HG03159 (cell line): ENCODE measurements around the gene CCDC30.
"Not testable (repeated sequence)": the region's sequence is repeated elsewhere in the genome, so short reads cannot be mapped to it uniquely, and the experiment has no call there.

Source experiments
- ATAC-seq: cut with Tn5 transposase; IDR thresholded peaks from one replicate; pipeline ENCODE4 v1.9.1; 2021; ENCODE audit warnings: mild to moderate bottlenecking, moderate library complexity; ENCODE audit not compliant: unreplicated experiment

CCDC30 gene

DNA sequence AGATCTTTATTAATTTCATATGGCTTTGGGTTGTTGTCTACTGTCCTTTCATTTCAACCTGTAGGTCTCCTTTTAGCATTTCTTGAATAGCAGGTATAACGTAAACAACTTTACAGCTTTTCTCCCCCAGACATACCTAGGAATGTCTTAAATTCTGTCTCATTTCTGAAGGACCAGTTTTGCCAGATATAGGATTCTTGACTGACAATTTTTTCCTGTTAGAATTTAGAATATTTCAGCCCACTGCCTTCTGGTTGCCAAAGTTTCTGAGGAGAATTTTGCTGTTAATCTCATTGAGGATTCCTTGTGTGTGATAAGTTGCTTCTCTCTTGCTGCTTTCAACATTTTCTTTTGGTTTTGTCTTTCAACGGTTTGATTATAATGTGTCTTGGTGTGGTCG, 60.1 kb downstream of the CCDC30 start:
- no peak for ATAC-seq

DNA sequence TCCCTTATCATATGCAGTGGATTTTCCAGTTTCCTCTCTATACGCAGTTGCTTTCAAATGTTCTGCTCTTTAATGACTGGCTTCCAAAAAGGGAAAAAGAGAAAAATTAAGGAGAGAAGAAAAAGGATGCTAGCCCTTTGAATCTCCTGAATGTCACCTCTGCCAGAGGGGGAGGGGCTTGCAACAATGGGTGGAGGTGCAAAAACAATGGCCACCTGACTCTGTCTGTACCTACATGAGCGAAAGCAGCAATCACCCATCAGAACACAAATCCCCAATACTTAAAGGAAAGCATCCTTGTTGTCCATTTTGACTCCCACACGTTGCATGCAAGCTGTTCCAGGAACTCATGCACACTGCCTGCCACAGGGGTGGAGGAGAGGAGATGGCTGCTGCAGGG, 61.2 kb downstream of the CCDC30 start:
- no peak for ATAC-seq

DNA sequence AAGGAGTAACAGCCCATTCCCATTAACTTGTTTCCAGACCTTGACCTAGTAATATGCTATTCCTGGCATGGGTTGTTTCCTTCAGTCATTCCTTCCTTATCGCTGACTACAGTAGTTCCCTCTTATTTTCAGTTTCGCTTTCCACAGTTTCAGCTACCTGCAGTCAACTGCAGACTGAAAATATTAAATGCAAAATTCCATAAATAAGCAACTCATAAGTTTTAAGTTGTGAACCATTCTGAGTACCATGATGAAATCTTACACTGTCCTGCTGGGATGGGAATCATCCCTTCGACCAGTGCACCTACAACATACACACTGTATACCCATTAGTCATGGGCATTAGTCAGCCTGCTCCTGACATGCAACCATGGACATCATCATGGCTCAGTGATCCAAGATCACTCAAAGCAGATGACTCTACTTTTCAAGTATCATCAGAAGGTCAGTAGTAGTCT, 66.7 kb downstream of the CCDC30 start:
- ATAC-seq, result no peak

DNA sequence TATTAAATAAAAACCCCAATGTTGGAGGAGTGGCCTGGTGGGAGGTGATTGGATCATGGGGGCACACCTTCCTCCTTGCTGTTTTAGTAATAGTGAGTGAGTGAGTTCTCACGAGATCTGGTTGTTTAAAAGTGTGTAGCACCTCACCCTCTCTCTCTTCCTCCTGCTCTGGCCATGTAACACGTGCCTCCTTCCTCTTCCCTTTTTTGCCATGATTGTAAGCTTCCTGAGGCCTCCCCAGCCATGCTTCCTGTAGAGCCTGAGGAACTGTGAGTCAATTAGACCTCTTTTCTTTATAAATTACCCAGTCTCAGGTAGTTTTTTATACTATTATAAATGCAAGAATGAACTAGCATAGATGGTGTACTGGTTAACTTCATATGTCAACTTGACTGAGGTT, 68.0 kb downstream of the CCDC30 start:
- ATAC-seq, result no peak

DNA sequence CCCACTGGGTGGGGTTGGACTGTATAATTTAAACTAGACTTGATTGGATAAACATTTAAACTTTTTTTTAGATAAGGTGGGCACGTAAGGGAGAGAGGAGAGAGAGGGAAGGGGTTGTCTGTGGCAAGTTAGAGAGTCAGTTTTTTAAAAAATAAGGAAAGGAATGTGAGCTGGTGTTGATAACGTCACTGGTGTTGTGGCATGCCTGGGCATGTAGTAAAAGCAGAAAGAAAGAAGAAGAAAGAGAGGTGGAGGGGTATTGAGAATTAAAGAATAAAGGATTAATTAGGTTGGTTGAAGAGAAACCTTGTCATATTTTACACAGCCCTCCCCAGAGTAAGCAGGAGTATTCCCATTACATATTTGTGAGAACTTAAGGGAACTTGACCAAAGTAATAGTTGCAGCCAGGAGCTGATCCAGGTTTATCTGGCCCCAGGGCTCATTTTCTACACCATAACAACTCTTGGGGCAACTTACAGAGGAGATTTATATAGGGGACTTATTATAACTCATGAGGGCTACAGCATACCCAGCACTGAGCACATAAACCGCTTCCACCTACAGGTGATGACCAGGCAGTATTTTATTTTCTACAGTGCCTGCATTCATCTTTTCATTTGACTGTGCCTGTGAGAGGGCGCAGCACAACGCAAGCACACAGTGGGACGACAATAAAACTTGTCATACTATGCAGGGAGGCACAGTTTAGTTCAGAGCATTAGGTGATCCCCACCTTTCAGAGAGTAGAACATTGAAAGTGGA, 70.2 kb downstream of the CCDC30 start:
- no peak for ATAC-seq

DNA sequence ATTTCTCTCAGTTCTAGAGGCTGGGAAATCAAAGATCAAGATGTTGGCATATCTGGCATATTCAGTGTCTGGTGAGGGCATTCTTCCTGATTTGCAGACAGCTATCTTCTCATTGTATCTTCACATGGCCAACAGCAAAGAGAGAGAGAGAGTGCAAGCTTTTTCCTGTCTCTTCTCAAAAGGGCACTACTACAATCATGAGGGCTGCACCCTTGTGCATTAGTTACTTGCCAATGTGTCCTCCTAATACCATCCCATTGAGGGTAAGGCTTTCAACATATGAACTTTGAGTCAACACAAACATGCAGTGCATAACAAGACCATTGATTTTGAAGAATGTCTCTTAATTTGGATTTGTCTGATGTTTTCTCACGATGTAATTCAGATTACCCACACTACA, 78.0 kb downstream of the CCDC30 start:
- no peak for ATAC-seq

DNA sequence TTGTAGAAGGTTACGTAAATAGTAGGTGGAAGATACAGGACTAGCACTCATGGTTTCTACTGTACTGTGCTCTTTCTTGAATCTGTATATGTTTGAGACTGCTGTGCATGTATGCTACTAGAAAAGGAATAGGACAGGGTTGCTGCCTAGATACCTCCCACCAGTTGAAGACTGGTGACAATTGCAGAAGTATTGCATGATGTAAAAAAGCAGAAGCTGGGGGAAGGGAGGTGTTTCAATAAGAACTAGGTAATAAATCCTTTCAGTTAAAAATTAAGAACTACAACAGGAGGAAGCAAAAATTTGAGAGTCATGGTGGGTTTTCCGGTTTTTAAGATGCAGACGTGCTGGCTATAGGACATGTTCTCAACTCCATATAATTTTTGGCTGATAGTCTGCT, 88.1 kb downstream of the CCDC30 start:
- ATAC-seq, result no peak

DNA sequence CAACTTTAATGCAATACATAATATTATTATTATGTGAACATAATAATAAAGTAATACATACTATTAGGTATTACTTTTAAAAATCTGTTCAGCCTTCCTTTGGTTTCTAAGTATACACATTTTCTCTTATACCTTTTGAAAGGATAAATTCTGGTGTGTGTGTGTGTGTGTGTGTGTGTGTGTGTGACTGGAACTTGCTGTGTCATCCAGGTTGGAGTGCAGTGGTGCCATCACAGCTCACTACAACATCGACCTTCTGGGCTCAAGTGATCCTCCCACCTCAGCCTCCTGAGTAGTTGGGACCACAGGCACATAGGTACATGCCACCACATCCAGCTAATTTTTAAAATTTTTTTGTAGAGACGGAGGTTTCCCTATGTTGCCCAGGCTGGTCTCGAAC, 88.5 kb downstream of the CCDC30 start:
- no peak for ATAC-seq

DNA sequence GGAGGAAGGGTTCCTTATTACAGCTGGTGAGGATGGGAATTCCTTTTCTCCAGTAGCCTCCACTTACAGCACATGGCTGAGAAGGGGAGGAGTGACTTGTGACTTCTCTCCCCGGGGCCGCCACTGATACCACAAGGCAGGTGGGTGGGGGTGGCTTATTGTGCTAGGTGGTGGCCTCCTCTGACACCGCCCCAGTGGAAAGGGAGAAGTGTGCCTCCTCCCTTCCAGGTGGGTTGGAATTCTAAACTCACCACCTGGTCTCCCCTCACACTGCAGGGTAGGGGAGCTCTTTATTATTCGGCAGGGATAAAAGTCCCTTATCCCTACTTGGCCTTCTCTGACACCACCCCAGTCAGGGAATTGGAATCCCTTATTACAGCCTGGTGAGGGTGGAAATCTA, 89.5 kb downstream of the CCDC30 start:
- no peak for ATAC-seq

DNA sequence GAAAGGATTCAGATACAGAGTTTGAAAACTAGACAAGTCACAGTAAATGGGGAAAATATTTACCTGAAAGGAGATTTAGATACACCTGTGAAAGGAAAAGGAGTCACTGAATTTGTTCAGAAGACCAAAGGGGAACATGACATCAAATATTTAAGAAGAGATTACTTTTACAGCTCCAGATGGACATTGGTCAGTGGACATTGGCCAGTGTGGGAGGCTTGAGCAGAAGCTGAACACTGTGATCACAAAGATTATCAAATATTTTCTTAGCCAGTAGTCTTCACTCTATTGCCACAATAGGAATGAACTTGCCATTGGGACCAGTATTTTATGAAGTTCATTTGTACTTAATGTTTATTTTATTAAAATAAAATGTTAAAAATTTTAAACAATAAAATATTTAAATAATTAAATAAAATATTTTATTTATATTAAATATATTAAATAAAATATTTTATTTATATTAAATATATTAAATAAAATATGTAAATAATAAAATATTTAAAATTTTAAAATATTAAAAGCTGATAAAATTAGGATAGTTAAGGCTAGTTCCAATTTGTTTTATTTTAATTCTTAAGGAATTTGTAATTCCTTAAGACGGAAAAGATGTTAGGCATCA, 94.3 kb downstream of the CCDC30 start:
- ATAC-seq, result no peak

DNA sequence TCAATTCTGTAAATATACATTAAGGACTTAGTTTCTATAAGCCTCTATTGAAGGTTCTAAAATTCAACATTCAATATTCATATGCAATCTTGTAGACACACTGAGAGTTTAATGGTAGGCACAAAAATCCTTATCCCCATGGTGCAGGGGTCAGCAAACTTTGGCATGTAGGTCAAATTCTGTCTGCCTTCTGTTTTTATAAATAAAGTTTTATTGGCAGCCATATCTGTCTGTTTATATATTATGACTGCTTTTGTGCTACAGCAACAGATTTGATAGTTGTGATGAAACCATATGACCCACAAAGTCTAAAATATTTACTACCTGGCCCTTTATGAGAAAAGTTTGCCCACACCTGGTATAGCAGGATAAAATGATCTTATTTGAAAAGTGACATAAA, 104.0 kb downstream of the CCDC30 start:
- no peak for ATAC-seq

DNA sequence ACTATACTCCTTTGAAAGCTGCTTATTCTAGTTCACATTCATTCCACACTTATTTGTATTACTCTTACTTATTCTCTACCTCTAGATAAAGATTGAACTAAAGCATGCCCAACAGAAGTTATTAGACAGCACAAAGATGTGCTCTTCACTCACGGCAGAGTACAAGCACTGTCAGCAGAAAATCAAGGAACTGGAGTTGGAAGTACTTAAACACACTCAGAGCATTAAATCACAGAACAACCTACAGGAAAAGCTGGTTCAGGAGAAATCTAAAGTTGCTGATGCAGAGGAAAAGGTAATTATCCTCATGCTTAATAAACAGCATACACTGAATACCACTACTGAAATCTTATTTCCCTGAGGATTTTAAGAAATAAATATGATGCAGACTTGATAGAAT, 113.8 kb downstream of the CCDC30 start:
- no peak for ATAC-seq

DNA sequence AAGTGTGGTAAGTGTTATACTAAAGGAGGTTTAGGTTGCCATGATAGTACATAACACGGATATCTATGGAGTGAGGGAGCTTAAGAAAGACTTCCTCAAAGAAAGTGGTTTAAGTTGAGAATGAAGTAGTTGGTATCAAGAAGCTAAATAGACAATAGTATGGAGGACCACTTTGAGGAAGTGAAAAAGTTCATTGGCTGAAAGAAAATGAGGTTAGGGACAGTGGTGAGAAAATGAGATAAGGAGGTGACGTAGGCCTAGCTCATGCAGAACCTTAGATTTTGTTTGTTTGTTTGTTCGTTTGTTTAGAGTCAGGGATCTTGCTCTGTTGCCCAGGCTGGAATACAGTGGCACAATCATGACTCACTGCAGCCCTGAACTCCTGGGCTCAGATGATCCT, 122.9 kb downstream of the CCDC30 start:
- no peak for ATAC-seq

DNA sequence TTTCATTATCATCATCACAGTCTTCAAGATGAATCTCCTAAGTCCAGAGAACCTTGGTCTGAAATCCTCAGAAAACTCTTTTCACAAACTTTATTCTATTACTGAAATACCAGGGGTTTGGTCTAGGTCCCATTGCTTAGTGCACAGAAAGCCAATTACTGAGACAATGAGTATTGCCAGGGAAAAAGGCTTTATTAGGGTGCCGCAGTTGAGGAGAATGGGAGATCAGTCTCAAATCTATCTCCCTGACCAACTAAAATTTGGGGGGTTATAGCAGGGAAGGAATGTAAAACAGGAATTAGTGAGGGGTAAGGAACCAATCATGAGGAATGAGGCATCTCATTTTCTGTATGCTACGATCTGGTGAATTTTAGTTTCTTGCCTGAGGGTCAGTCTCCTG, 124.7 kb downstream of the CCDC30 start:
- no peak for ATAC-seq

DNA sequence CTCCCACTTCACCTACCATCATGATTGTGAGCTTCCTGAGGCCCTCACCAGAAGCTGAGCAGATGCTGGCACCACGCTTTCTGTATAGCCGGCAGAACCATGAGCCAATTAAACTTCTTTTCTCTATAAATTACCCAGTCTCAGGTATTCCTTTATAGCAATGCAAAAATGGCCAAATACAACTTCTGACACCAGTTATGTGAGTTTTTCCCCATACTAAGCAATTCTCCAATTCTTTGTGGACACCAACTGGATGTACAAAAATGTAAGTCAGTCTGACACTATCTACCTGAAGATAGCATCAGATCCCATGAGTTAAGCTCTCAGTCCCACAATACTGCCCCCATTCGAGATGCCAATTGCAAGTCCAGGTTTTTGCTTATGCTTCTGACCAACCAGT, 129.7 kb downstream of the CCDC30 start:
- no peak for ATAC-seq

DNA sequence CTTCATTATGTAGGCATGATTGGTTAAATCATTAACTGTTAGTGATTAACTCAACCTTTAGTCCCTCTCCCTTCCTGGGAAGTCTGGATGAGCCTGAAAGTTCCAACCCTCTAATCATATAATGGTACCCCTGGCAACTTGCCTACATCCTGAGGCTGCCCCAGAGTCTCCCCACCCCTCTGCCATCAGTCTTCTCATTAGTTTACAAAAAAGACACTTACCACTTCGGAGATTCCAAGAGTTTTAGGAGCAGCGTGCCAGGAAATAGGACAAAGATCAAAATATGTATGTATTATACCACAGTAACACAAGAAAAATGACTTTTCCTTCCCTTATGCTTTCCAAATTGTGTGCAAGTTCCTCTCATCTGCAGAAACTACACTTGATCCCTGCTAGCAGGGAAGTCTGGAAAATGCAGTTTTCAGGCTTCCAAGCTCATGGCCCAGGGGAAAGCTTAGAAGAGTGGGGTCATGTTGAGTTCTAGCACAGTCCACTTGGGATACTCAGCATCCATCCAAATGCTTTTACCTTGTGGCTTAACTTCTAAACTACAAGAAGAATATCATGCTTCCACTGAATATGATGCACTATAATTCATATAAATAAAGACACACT, 130.5 kb downstream of the CCDC30 start:
- no peak for ATAC-seq

DNA sequence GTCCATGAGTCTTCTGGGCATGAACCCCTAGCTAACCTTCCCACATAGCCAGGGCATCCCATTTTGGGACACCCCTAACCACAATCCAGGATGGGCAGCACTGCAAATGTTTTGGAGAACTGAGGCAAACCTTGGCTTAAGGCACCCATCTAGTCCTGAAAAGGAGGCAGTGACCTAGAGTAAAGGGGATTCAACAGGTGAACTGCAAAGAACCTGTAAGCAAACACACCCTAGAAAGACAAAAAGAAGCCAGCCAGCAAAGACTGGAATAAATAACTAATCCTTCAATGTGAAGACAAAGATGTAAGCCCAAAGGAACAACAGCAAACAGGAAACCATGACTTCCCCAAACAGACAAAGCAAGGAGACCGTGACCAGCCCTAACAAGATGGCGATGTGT, 138.4 kb downstream of the CCDC30 start:
- ATAC-seq, result no peak

DNA sequence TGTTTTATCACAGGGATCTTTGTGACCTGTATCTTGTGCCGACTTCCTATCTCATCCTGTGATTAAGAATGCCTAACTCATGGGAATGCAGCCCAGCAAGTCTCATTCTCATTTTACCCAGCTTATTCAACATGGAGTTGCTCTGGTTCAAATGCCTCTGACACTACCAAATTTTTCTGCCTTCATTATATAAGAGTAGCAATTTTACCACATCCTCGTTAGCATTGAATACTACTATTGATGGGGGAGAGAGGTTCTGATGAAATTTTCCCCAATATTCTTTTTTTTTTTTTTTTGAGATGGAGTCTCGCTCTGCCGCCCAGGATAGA, 150.7 kb downstream of the CCDC30 start:
- ATAC-seq, result no peak

DNA sequence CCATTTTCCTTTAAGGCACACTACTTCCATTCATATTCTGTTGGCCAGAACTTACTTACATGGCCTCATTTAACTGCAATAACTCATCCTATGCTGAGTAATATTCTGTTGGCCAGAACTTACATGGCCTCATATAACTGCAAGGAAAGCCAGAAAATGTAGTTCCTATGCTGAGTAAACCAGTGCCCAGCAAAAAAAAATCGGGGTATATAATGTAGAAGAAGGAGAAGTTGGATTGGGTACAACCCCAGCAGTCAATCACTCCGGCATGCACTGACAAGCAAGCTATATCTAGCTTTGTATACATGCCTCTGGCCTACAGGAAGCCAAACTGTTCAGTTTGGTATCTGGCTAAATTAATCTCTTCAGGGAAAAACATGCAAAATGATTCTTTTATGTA, 155.8 kb downstream of the CCDC30 start:
- ATAC-seq, result no peak

DNA sequence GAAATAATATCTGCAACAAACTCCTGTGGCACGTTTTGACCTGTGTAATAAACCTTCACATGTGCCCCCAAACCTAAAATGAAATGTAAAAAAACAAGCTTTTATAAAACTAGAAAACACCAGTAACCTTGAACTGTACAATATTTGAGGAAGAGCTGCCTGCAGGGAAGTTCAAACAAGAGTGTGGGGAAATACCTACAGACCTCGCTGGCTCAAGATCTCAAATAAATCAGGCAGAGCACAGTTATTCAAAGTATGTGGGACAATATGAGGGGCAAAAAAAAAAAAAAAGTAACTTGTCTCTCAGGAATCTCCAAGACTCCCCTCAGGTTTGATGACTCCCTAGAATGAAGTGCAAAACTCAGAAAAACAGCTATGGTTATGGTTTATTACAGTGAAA, 157.2 kb downstream of the CCDC30 start:
- ATAC-seq, result no peak

DNA sequence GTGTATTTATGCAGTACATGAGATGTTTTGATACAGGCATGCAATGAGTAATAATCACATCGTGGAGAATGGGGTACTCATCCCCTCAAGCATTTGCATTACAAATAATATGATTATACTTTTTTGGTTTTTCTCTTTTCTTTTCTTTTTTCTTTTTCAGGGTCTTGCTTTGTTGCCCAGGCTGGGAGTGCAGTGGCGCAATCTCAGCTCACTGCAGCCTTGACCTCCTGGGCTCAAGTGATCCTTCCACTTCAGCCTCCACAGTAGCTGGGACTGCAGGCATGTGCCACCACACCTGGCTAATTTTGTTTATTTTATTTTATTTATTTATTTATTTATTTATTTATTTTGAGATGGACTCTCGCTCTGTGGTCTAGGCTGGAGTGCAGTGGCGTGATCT, 158.1 kb downstream of the CCDC30 start:
- not testable (repeated sequence) for ATAC-seq

DNA sequence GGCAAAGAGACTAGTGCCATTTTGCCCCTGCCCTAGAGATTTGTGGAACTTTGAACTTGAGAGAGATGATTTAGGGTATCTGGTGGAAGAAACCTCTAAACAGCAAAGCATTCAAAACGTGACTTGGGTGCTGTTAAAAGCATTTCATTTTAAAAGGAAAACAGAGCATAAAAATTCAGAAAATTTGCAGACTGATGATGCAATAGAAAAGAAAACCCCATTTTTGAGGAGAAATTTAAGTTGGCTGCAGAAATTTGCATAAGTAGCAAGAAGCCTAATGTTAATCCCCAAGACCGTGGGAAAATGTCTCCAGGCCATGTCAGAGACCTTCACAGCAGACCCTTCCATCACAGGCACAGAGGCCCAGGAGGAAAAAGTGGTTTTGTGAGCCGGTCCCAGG, 164.1 kb downstream of the CCDC30 start:
- not testable (repeated sequence) for ATAC-seq
